Osteocyte (in vitro differentiated cells): ENCODE results near the gene SYCP2L. TPM values are rescaled to one million over a fixed set of nuclear protein-coding genes. Genes with fewer than 3 reads are reported as not detected.

Experiments used
- DNase-seq: peaks from one replicate; pipeline ENCODE4 v3.0.0; 2021; ENCODE audit warnings: mixed read lengths; ENCODE audit not compliant: unreplicated experiment; ENCODE audit errors: extremely low spot score
- H3K27ac Mint-ChIP-seq: one replicate; pipeline ENCODE4 v1.8.0; 2021; ENCODE audit warnings: mild to moderate bottlenecking, mixed read lengths; ENCODE audit not compliant: unreplicated experiment
- H3K27me3 Mint-ChIP-seq: one replicate; pipeline ENCODE4 v1.8.0; 2021; ENCODE audit warnings: mixed read lengths; ENCODE audit not compliant: unreplicated experiment
- H3K36me3 Mint-ChIP-seq: one replicate; pipeline ENCODE4 v1.8.0; 2021; ENCODE audit warnings: mixed read lengths; ENCODE audit not compliant: unreplicated experiment
- H3K4me1 Mint-ChIP-seq: one replicate; pipeline ENCODE4 v1.8.0; 2021; ENCODE audit warnings: mixed read lengths; ENCODE audit not compliant: unreplicated experiment
- H3K4me3 Mint-ChIP-seq: one replicate; pipeline ENCODE4 v1.8.0; 2021; ENCODE audit warnings: mild to moderate bottlenecking, moderate library complexity, mixed read lengths; ENCODE audit not compliant: unreplicated experiment
- H3K9me3 Mint-ChIP-seq: one replicate; pipeline ENCODE4 v1.8.0; 2021; ENCODE audit warnings: mixed read lengths; ENCODE audit not compliant: unreplicated experiment
- CTCF ChIP-seq: fragments of 200-600 bp; sonication (generic); IDR thresholded peaks from 2 replicates; pipeline ENCODE4 v1.5.0; 2021; ENCODE audit warnings: antibody characterized with exemption, mild to moderate bottlenecking, moderate library complexity
- total RNA-seq: library from RNA; stranded (reverse); gene quantifications from 2 replicates; pipeline ENCODE4 v1.2.1, GENCODE V29; 2021

SYCP2L gene
- total RNA-seq, 1 donor from 2014 or later = 4.3 TPM

GRCh38 chr6:10962673-10963072, 75.8 kb downstream of the SYCP2L start:
- H3K27ac Mint-ChIP-seq = peak overlapping the region; percentile 90
- H3K36me3 Mint-ChIP-seq = peaks cover 16% of the 10 kb centered on the region
- H3K27me3 Mint-ChIP-seq = no peaks in the 10 kb centered on the region
- peaks cover 44% of the 10 kb centered on the region for H3K4me1 Mint-ChIP-seq
- DNase-seq = no peak
- TF ChIP-seq CTCF = no peak
- no peak overlapping the region for H3K4me3 Mint-ChIP-seq
- H3K9me3 Mint-ChIP-seq = peaks cover 9% of the 10 kb centered on the region

GRCh38 chr6:10963113-10963512, 76.3 kb downstream of the SYCP2L start:
- Mint-ChIP-seq H3K4me3 (no peak overlapping the region), H3K9me3 (peaks cover 14% of the 10 kb centered on the region), H3K36me3 (peaks cover 20% of the 10 kb centered on the region), H3K27me3 (no peaks in the 10 kb centered on the region), H3K27ac (peak overlapping the region; percentile 77), H3K4me1 (peaks cover 48% of the 10 kb centered on the region)
- DNase-seq = no peak
- TF ChIP-seq CTCF = no peak

- no peak overlapping the region for H3K27ac Mint-ChIP-seq
- H3K4me1 Mint-ChIP-seq = peaks cover 61% of the 10 kb centered on the region
- no peak overlapping the region for H3K4me3 Mint-ChIP-seq
- no peaks in the 10 kb centered on the region for H3K27me3 Mint-ChIP-seq
- peaks cover 20% of the 10 kb centered on the region for H3K9me3 Mint-ChIP-seq
- no peak for DNase-seq
- peaks cover 16% of the 10 kb centered on the region for H3K36me3 Mint-ChIP-seq
- no peak for TF ChIP-seq CTCF
These were observed 77.8 kb downstream of the SYCP2L start for GRCh38 chr6:10964684-10965083.

- Mint-ChIP-seq H3K4me3 (no peak overlapping the region), H3K27me3 (no peaks in the 10 kb centered on the region), H3K9me3 (peaks cover 20% of the 10 kb centered on the region), H3K36me3 (peaks cover 16% of the 10 kb centered on the region), H3K4me1 (peaks cover 32% of the 10 kb centered on the region), H3K27ac (peak overlapping the region; percentile 71)
- no peak for TF ChIP-seq CTCF
- no peak for DNase-seq
These were observed 81.9 kb downstream of the SYCP2L start for GRCh38 chr6:10968776-10969175.

DNA sequence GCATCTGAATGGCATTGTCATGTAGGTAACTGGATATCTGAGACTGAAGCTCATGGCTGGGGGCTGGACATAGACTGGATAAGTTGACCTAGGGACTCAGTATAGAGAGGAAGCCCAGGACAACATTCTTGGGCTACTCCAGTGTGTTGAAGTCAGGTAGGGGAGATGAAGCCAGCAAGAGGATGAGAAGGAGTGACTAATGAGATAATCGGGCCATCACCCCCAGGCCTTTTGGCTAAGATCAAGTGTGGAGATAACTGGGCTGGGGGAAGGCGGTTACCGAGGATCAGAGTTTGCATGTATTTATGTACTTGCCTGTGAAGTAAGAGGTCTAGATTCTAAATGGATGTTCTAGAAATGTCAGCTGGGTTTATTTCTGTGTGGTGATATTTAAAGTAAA, 83.9 kb downstream of the SYCP2L start:
- Mint-ChIP-seq H3K36me3 (peaks cover 10% of the 10 kb centered on the region), H3K27me3 (no peaks in the 10 kb centered on the region), H3K27ac (peak overlapping the region; percentile 15), H3K4me1 (peaks cover 22% of the 10 kb centered on the region), H3K9me3 (peaks cover 20% of the 10 kb centered on the region), H3K4me3 (no peak overlapping the region)
- no peak for TF ChIP-seq CTCF
- no peak for DNase-seq
